ENCODE measurements around the gene SPRR4.

SPRR4 gene, protein sequence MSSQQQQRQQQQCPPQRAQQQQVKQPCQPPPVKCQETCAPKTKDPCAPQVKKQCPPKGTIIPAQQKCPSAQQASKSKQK

DNA sequence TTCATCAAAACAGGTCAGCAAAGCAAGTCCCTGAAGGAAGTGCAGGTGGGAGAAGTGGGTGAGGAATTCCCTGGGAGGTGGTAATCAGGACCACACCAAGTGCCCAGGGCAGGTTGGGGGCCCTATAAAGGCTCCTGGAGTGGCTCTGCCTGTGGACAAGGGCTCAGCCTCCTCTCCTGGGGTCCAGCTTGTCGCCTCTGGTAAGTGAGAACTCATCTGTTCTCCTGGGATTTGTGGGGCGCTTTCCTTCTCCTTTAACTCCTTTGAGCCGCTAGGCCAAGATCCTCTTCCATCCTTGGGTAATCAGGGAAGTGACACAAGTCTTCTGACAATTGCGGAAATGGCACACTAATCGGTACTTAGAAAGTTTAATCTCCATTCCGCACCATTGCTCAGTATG is at the start of gene SPRR4:
Gene SPRR4 (plus strand): TSS at position 154 of the 400 bp plus-strand sequence. CDS start 1,243 bp downstream, outside the sequence.
- no peak for DNase-seq

DNA sequence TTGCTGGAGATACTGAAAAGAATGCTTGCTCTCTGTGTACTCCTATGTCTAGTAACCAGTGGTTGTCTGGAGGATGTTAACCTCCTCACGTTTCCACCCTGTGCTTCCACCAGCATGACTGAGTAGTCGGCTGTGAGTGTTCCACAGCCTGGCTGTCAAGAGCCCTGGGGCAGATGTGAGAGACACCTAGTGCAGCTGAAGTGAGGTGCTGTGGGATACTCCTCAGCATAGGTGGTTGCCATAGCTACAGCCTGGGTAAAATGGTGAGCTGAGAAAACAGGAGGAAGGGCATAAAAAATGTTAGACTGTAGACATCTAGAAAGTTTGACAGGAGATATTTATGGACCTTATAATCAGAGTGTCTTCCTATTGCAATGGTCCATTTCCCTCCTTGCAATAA is 46.3 kb upstream of the SPRR4 start:
- no peak for DNase-seq

DNA sequence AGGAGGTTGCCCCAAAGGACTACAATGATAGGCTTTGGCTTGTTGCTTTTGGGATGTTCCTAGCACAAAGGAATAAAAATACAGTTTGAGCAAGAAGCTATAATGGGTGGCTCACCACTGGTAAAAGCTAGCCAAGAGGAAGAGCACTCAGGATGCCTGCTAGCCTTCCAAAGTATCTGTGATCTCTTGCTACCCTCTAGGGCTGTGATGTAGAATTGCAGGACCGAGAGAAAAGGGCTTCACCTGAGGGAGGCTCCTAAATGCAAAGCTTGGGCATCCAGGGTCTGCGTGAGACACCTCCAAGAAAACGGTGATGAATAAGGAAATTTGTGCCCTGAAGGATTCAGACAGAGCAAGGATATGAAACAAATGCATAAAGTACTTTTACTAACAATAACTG is 44.4 kb upstream of the SPRR4 start:
- DNase-seq, result no peak

DNA sequence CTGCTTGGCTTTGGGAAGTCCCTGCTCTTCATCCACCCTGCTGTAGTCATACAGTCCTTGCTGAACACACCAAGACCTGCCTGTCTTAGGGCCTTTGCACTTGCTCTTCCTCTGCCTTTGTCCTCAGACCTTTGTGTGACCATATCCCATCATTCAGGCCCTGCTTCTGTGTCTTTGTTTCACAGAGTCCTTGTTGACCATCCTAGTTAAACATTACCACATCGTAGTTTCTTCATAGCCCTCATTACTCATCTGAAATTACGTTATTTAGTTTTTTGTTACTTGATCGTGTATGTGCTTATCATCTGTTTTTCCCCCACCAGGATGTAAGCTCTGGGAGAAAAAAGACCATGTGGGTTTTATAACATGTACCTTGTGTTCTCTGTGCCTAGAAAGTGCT is 41.8 kb upstream of the SPRR4 start:
- DNase-seq, result no peak

DNA sequence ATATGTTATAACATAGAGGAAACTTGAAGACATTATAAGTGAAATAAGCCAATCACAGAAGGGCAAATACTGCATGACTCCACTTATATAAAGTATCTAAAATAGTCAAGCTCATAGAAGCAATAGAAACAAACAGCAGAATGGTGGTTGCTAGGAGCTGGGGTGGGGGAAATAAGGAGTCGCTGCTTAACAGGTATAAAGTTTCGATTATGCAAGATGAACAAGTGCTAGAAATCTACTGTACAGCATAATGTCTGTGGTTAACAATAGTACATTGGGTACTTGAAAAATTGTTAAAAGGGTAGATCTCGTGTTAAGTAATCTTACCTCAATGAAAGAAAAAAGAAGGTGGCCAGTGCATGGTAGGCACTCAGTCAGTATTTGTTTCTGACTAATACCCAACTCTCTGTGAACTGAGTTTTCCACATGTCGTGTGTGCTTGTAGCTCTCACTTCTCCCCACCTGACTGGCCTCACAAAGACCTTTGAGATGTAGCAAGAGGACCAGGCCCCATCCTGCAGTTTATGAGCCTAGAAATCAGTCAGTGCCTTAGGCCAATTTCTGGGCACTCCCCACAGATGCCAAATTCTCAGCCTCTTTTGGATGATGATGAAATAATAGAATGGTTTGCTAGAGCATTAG is 38.2 kb upstream of the SPRR4 start:
- no peak for DNase-seq

DNA sequence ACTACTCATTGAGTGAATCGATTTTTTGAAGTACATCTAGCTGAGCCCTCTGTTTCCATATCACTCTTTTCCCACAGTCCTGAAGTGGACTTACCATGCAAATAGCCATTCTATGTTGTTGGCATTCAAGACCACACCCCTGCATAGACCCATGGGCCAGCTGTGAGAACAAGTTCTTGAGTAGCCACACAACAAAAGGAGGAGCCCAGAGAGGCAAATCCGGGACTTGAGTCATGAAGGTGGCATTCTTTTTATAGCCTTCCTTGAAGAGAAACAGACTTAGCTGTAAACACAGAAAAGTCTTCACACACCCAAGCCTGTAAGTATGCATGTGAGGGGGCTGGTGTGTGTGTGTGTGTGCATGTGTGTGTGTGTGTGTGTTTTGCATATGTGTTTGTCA is 37.3 kb upstream of the SPRR4 start:
- no peak for DNase-seq

DNA sequence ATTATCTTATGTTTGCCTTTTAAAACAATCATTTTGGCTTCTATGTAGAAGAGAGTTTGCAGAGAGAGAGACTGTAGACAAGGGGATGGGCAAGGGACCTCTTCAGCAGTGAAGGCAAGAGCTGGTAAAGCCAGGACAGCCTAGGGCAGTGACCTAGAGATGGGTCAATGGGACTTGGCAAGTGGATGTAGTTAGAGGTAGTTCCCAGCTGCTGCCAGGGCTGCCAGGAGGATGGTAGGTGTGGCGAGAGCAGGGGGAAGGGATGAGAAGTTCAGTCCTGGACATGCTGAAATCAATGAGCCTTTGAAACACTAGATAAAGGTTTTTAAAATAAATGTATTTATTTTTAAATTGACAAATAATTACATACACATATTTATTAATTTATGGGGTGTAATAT is 29.8 kb upstream of the SPRR4 start:
- DNase-seq, result no peak

DNA sequence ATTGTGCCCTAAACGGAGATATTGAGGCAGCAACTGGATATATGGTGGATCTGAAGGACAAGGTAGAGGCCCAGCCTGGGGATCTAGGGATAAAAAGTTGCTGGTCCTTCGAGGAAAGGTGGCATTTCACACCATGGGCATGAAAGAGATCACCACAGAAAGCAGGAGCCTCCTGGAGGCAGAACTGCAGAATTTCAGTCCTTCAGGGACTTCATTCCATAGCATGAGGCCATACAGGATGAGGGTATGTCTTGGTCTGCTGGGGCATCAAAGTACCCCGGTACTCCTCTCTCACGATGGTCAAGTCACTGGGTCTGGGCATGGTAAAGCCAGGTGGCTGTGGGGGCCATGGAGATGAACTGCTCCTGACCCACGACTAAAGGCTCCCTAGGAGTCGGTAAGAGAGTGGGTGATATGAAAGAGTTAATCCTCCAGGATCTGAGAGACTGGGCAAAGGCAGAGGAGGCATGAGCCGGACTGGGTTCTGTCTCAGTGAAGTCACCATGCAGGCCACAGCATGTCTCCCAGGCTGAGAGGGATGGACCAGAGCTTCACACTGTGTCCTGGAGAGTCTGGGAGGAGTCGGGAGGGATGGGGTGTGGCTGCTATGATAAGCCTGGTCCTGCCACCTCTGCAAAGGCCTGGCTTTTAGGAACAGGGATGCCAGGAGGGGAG is 29.3 kb upstream of the SPRR4 start:
- DNase-seq, result no peak

DNA sequence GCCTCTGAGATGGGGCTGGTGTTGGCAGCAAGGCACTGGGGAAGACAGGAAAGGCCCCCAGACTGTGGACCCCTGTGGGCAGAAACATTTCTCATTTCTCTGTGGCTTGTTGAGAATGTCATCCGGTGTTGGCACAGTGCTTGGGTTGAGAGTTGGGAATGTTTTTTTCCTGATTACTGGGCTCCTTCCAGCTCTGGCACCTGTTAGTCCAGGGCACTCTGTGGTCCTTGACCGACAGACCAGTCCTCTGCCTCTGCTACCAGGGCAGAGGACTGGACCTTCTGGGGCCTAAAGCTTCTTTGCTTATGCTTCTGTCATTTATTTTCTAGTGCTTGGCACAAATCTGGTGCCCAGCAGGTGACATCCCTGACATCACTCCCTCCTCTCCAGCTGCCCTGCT is 28.3 kb upstream of the SPRR4 start:
- no peak for DNase-seq

DNA sequence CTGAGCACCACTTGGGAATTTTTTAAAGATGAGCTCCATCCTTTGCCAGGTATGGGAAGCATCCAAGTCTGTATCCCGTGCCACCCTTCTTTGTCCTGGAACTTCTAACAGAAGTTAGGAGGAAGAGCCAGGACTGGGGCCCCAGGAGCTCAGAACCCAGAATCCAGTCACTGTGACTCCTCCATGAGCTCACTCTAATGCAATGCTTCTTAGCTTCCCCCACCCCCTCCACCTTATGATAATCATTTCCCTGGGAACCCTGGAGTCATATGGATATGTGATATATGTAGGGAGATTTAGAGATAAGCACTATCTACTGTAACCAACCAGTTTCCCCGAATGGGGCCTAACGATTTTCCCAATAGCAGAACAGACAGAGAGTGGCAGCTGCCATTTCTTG is 24.2 kb upstream of the SPRR4 start:
- DNase-seq, result no peak

DNA sequence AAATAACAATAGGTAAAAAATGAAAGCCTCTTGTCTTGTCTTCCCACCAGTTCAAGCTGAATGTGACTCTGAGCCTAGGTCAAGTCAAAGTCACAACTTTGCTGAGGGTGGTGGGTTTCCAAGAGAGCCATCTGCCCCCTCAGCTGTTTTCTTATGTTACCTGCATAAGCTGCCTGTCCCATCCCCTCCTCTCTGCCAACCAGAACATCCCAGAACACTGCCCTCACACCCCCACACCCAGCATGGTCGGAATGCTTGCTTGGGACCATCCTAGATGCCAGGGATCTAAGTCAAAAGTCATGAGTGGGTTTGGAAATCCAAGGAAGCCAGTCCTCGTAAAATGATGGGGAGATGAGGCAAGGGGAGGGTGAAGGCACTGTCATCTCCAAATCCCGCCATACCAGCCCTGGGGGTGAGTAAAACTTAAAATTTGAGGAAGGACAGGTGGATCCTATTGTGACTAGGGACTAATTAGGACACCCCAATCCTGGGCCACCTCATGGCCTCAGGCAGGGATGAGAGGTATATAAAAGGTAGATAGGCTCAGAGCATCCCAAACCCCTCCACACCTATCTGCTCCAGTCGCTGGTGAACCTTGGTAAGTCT is 23.7 kb upstream of the SPRR4 start, which contains the start of gene SPRR5:
Gene SPRR5 (plus strand): TSS at position 556 of the 606 bp plus-strand sequence. CDS start 1,349 bp downstream, outside the sequence.
- no peak for DNase-seq

DNA sequence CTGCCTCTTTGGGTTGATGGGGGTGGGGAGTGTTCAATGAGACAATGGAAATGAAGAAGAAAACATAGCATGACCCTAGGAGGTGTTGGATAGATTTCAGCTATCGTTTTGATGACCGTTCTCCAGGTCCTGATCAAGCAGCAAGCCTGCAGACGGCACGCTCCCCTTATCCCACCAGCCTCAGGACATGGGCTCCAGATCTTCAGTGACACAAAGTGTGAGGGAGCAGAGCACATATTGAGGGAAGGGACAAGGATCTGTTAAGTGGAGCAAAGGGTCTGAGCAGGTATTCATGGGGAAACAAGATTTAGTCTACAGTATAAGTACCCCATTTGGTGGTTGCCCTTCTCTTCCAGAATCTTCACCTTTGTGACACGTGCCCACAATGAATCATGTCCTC is 18.7 kb upstream of the SPRR4 start:
- no peak for DNase-seq

DNA sequence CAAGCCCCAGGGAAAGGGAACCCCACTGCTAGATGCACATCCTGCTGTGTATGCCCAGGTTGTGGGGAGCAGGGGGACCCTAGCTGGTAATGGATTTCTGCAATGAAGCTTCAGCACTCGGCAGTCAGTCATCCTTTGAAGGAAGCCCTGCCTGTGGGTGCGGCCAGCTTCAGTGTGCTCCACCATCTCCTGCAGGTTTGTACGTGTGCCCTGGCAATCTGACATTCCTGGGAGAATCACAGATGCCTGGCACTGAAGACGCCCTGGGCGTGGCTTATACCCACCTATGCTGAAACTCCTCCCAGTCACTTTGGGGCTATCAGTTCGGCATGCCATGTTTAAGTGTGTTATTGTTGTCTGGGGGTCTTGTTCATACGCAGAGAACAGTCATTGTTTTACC is 16.7 kb upstream of the SPRR4 start:
- DNase-seq, result no peak

DNA sequence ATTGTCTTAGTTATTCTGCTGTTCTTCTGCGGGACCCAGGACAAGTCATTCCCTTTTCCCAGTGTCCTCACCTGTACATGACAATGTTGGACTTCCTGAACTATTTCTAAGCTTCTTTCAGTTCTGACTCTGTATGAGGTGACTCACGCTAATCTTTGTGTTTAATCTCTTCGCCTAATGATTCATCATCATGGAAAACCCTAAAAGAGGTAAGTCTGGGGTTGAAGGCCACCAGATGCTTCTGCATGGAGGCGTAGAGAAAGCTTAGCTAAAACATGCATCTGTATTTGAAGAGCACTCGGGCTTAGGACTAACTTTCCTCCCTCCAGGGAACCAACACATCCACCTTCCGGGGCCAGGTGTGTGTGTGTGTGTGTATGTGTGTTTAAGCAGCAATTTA is 16.0 kb upstream of the SPRR4 start:
- DNase-seq, result no peak

DNA sequence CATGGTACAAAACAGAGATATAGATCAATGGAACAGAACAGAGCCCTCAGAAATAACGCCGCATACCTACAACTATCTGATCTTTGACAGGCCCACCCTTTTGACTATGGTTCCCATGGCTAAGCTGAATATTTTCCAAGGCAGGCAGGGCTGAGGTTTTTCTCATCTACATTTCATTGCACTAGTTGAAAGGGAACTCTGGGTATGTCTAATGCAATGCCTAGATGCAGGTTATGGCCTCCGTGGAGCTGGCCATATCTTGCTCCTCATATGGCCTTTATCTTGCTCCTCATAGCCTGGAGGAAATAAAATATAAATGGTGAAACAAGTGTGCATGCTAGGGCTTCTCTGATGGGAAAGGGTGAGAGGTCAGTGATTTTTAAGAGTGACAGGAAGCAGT is 12.9 kb upstream of the SPRR4 start:
- DNase-seq, result no peak

DNA sequence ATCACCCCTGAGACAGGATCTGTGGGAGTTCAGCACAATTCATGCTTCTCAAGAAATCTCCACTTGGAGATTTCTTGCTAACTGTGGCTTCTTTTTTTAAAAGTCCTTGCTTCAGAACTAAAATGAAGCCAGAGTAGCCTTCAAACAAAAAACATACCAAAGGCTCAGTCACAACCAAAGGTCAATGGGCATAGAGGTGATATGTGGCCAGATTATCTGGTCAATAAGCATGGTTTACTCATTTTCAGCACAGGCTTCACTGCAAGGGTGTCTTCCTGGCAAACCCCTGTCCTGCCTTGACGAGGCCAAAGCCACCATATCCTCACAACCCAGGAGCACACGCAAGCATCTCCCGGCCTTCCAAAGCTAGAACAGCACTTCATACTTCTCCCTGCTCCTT is 11.2 kb upstream of the SPRR4 start:
- DNase-seq, result no peak

DNA sequence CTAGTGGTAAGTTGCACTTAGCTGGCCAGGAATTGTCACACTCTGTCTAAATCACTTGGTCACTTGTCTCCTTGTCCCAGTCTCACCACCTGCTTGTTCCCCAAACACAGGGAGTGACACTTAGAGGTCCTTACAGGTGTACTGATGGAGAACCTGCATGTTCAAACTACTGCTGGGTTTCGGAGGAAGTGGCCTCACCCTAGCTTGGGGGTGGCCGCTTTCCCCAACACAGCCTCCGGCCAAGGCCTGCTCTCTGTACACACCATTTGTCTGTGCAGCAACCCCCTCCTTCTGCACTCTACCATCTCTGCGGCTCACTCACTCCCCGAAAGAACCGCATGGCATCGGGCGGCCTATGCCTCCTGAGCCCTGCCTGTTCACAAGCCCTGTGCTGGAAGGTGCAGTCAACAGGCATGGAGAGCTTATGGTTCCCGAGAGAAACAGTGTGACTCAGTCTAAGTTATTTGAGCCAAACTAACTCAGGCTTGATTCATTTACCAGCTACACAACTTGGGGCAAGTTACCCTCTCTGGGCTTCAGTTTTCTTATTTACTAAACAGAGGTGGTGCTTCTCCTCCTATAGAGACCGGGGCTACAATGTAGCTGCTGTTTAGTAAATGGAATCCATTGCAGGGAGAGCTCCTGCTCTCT is 10.5 kb upstream of the SPRR4 start:
- DNase-seq, result no peak

DNA sequence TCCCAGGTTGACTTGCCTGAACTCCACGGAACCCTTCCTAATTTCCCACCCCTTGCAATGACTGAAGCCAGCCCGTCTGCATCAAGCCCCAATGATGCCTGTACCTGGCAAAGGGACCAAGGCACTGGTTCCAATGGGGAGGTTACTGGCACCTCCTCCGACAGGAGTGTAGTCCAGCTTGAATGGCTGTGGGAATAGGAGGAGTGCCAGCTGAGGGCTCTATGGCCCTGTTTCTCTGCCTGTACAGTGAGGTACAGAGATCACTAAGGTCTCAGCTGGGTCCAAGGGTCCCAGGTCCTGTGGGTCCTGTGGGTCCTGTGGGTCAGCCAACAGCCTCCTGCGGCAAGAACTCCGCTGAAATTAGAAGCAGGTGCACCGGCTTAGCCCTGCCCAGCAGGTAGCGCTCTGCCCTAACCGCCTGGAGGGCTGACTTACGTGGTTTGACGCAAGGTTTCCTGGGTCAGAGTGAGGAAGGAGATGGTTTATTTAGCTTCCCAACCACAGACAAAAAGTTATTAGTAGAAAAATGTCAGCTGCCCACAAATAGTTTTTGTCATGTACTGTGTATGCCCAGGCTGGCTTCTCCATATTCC is 9.9 kb upstream of the SPRR4 start:
- no peak for DNase-seq

DNA sequence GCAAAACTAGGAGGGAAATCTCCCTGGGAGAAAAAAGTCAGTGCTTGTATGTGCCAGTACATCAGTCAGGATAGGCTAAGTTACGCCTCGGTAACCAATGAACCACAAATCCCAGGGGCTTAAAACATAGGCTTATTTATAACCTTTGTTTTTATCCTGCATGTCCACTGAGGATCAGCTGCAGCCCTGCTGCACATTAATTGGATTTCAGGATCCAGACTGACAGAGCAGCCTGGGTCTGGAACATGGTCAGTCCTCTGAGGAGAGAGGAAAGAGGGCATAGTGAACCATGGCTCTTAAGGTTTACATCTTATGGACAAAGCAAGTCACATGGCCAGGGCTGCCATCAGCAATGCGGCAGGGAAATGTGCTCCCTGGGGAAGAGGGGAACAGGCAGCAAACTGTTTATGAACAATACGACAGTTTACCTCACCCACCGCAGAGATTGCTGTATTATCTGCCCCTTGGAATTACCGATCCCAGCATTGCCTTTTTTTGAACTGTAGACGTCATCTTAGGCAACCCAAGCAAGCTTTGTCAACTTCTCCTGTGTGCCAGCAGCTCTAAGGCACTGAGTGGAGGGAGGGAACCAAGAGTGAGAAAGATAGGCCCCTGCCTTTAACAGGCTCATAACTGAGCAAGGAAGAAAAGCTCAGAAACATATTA is 9.1 kb upstream of the SPRR4 start:
- no peak for DNase-seq

DNA sequence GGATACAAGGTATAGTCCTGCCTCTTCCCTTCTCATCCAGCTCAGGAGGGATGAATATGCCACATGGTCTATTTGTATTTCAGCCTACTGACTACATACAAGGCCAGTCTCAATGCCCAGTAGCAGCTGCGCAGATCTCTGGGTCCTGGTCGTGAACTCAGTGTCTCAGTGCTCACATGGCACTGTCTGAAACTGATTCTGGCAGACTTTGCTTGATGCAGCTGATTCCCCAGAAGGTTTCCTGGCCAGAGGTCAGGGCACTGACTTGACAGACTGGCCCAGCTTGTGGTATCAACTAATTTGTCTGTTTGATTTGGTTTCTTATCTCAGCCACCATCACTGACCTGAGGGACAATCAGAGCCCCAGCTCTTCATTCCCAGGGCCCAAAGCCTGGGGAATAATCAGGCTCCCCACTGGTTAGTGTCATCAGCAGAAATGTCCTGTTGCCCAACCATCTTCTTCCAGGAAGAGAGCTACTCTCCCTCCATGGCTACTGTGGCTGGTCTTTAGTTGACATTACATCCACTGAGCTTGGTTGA is 7.5 kb upstream of the SPRR4 start:
- DNase-seq, result no peak

DNA sequence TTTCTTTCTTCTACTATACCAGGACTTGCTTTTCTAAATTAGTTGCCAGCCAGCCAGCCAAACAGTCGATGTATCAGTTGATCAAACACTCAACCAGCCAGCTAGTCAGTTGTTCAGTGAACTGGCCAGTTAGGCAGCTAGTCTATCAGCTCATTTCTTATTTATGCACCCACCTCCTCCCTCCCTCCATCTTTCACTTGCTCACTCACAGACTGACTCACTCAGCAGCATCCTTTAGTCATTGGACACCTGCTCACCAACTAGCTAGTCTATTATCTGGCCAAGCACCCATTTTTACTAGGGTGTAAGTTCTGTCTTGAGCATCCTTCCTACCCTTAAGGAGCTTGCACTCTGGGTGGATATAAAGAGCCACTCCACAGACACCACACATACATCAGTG is 5.9 kb upstream of the SPRR4 start:
- DNase-seq, result no peak

DNA sequence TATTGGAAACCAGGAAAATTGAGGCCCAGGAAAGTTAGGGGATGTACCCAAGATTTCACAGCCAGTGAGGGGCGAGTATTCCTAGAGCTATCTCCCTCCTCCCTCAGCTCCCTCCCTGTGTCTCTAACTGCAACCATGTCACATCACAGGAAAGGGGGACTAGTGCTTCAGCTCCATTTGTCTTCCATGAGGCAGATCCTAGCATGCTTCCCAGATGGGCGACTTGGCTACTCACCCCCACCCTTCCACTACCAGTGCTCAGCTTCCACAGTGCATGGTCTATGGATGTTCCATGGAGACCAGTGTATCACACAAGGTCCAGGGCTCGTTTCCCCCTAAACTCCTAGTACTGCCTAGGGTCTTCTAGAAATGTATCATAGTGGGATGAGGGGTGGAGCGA is 4.6 kb upstream of the SPRR4 start:
- DNase-seq, result no peak

DNA sequence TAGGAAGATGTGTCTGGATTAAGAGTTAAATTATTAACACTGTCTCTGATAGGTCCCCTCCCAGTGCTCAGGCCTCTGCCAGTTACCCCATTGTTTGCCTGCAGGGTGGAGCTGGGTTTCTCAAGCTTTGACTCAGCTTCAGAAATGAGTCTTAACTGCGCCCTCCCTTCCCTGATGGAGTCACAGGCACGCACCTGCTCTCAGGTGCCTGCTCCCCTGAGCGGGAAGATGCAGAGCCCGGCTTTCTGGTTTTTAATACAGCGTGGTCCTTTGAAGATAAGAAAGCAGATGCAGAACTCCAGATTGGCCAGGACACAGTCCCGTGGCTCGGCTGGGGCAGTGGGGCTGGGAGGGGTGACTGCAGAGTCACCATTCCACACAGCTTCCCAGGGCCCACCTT is 3.2 kb upstream of the SPRR4 start:
- no peak for DNase-seq

All from activated CD8-positive, alpha-beta memory T cell treated with anti-CD3 and anti-CD28 coated beads, Interleukin-2, amount 50 U/mL, for 4 hours (primary cell).